GM19328 (cell line): ENCODE results near the gene LRP3.
"Not testable (repeated sequence)": the region's sequence is repeated elsewhere in the genome, so short reads cannot be mapped to it uniquely, and the experiment has no call there.

Experiments
- ATAC-seq: cut with Tn5 transposase; IDR thresholded peaks from one replicate; pipeline ENCODE4 v1.9.1; 2021; ENCODE audit warnings: mild to moderate bottlenecking, moderate library complexity; ENCODE audit not compliant: unreplicated experiment

The LRP3 gene

GRCh38 chr19:33201886-33202545, 7.9 kb downstream of the LRP3 start:
- no peak for ATAC-seq

GRCh38 chr19:33202546-33203507, 8.7 kb downstream of the LRP3 start:
- no peak for ATAC-seq

GRCh38 chr19:33203529-33203928, 9.4 kb downstream of the LRP3 start:
- no peak for ATAC-seq

- no peak for ATAC-seq
Measured at GRCh38 chr19:33204136-33204973, 10.2 kb downstream of the LRP3 start.

GRCh38 chr19:33205110-33205509, 11.0 kb downstream of the LRP3 start:
- no peak for ATAC-seq

GRCh38 chr19:33205531-33206260, 11.6 kb downstream of the LRP3 start:
- ATAC-seq, result no peak

- ATAC-seq, result no peak
Measured at GRCh38 chr19:33206261-33207039, 12.3 kb downstream of the LRP3 start.

- no peak for ATAC-seq
Measured at GRCh38 chr19:33207040-33207620, 13.0 kb downstream of the LRP3 start.

- ATAC-seq, result no peak
Measured at GRCh38 chr19:33207903-33208302, 13.8 kb downstream of the LRP3 start.

- no peak for ATAC-seq
Measured at GRCh38 chr19:33208371-33208895, 14.3 kb downstream of the LRP3 start.

GRCh38 chr19:33208904-33209849, 15.0 kb downstream of the LRP3 start:
- no peak for ATAC-seq

- ATAC-seq, result not testable (repeated sequence)
Measured at GRCh38 chr19:33209850-33210230, 15.7 kb downstream of the LRP3 start.

- ATAC-seq, result no peak
Measured at GRCh38 chr19:33210266-33210940, 16.3 kb downstream of the LRP3 start.

- no peak for ATAC-seq
Measured at GRCh38 chr19:33211794-33212435, 17.8 kb downstream of the LRP3 start.

- no peak for ATAC-seq
Measured at GRCh38 chr19:33212436-33213172, 18.5 kb downstream of the LRP3 start.

- no peak for ATAC-seq
Measured at GRCh38 chr19:33214596-33214995, 20.5 kb downstream of the LRP3 start.
